ENCODE data around the gene SDF2. TPM values are rescaled to one million over a fixed set of nuclear protein-coding genes. Genes with fewer than 3 reads are reported as not detected.

SDF2 gene
- total and polyA plus RNA-seq, 8 donors: 38.7 to 88.1 (median 44.5) TPM

GRCh38 chr17:28635506-28635905, 26.2 kb downstream of the SDF2 start:
- no peak for TF ChIP-seq POLR2AphosphoS5 (IDR thresholded peaks at IDR 0.05)
- 93 to 100% (median 97%) methylated on average over 1 of the region's 1 CpG for WGBS, 5 donors
- DNase-seq: no peak
- Histone ChIP-seq H3K36me3 (peaks cover 96 to 100% (median 100%) of the 10 kb centered on the region in 4 donors), H3K27me3 (no peaks in the 10 kb centered on the region), H3K27ac (no peak overlapping the region), H3K4me3 (no peak overlapping the region), H3K9me3 (no peaks in the 10 kb centered on the region), H3K4me1 (peaks cover 0 to 4% (median 0%) of the 10 kb centered on the region in 4 donors)
- intact Hi-C loops (cut with DNase I; ENCODE audit: low total_unique reads): no loop called here

GRCh38 chr17:28634206-28634865, 27.4 kb downstream of the SDF2 start:
- Histone ChIP-seq H3K36me3 (peaks cover 96 to 100% (median 100%) of the 10 kb centered on the region in 4 donors), H3K27me3 (no peaks in the 10 kb centered on the region), H3K9me3 (no peaks in the 10 kb centered on the region), H3K27ac (no peak overlapping the region), H3K4me3 (no peak overlapping the region), H3K4me1 (peaks cover 0 to 4% (median 0%) of the 10 kb centered on the region in 4 donors)
- WGBS, 5 donors: 87 to 90% (median 89%) methylated on average over 14 of the region's 14 CpGs
- TF ChIP-seq POLR2AphosphoS5 (IDR thresholded peaks at IDR 0.05): no peak
- no peak for TF ChIP-seq POLR2A (IDR thresholded peaks at IDR 0.05)
- no peak for TF ChIP-seq CTCF (IDR thresholded peaks at IDR 0.05)
- no peak for TF ChIP-seq EP300 (IDR thresholded peaks at IDR 0.05)
- no peak for DNase-seq
- intact Hi-C loops (cut with DNase I; ENCODE audit: low total_unique reads): no loop called here

DNA sequence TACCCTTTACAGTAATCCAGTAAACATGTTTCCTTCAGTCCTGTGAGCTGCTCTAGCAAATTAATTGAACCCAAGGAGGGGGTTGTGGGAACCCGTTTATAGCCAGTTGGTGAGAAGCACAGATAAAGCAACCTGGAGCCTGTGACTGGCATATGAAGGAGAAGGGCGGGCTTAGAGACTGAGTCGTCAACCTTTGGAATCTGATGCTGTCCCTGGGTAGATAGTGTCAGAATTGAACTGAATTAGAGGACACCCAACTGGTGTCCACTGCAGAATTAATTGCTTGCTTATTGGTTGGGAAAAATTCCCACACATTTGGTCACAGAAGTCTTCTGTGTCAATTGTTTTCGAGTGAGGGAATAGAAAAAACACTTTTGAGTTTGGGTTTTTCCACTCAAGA, 34.9 kb downstream of the SDF2 start:
- Histone ChIP-seq H3K4me1 (no peaks in the 10 kb centered on the region), H3K4me3 (no peak overlapping the region), H3K27ac (no peak overlapping the region), H3K36me3 (peaks cover 61 to 100% (median 100%) of the 10 kb centered on the region in 4 donors), H3K27me3 (no peaks in the 10 kb centered on the region), H3K9me3 (no peaks in the 10 kb centered on the region)
- intact Hi-C loops (cut with DNase I; ENCODE audit: low total_unique reads): no loop called here
- no peak for DNase-seq
- 88 to 96% (median 90%) methylated on average over 4 of the region's 4 CpGs for WGBS, 5 donors
- TF ChIP-seq POLR2AphosphoS5 (IDR thresholded peaks at IDR 0.05) (no peak), POLR2A (IDR thresholded peaks at IDR 0.05) (no peak), EP300 (IDR thresholded peaks at IDR 0.05) (no peak), CTCF (IDR thresholded peaks at IDR 0.05) (no peak)

DNA sequence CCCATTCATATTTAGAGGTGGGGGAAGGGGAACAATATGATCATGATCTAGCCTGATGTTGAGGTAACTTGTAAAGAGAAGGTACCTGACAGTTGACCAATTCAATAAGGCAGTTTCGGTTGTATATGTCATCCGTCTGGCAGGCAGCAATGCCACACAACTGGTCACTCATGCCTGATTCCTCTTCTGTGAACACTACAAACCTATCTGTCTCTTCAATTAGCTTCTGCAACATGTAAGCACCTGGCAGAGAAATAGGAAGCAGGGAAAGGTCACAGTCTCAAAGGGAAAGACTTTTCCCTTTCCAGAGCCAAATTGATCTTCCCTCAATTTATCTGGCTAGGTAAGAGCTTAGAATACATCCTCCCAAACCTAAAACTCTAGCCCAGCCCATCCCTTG, 37.6 kb downstream of the SDF2 start:
- no peak for DNase-seq
- peaks cover 63 to 100% (median 100%) of the 10 kb centered on the region in 4 donors for H3K36me3 ChIP-seq
- TF ChIP-seq POLR2A (IDR thresholded peaks at IDR 0.05): no peak
- TF ChIP-seq CTCF (IDR thresholded peaks at IDR 0.05): no peak
- TF ChIP-seq EP300 (IDR thresholded peaks at IDR 0.05): no peak

DNA sequence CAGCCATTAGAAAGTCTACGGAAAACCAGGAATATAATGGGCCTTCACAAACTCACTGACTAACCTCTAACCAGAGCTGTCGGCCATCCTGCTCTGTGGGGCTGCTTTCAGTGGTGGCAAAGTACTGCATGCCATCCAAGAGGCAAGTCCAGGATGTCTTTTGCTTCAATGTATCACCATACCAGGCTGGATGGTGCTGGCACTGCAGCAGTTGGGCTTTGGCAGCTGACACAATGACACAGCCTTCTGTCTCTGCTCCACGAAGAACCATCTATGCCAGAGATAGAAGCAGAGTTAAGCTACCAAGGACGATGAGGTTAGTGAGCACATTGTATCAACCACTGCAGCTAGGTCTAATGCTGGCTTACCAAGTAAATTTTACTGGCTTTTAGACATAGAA, 38.0 kb downstream of the SDF2 start:
- no peak for TF ChIP-seq POLR2A (IDR thresholded peaks at IDR 0.05)
- no peak for TF ChIP-seq EP300 (IDR thresholded peaks at IDR 0.05)
- TF ChIP-seq CTCF (IDR thresholded peaks at IDR 0.05): no peak
- TF ChIP-seq POLR2AphosphoS5 (IDR thresholded peaks at IDR 0.05): no peak
- intact Hi-C loops (cut with DNase I; ENCODE audit: low total_unique reads): no loop called here
- no peak overlapping the region for H3K27ac ChIP-seq
- H3K4me1 ChIP-seq: no peaks in the 10 kb centered on the region
- no peaks in the 10 kb centered on the region for H3K27me3 ChIP-seq
- peaks cover 64 to 100% (median 100%) of the 10 kb centered on the region in 4 donors for H3K36me3 ChIP-seq
- DNase-seq: no peak
- H3K4me3 ChIP-seq: no peak overlapping the region
- WGBS, 5 donors: 87 to 95% (median 92%) methylated on average over 4 of the region's 4 CpGs
- H3K9me3 ChIP-seq: no peaks in the 10 kb centered on the region

More for the DNA sequence above, 37.6 kb downstream of the SDF2 start:
- H3K4me3 ChIP-seq: no peak overlapping the region
- intact Hi-C loops (cut with DNase I; ENCODE audit: low total_unique reads): no loop called here
- no peaks in the 10 kb centered on the region for H3K4me1 ChIP-seq
- H3K9me3 ChIP-seq: no peaks in the 10 kb centered on the region
- 91 to 98% (median 96%) methylated on average over 2 of the region's 2 CpGs for WGBS, 5 donors
- H3K27me3 ChIP-seq: no peaks in the 10 kb centered on the region
- no peak overlapping the region for H3K27ac ChIP-seq

All from stomach (tissue), 9 donors.